Activated CD8-positive, alpha-beta T cell treated with anti-CD3 and anti-CD28 coated beads for 36 hours (primary cell): ENCODE data around the gene KAZN. TPM values are rescaled to one million over a fixed set of nuclear protein-coding genes. Genes with fewer than 3 reads are reported as not detected.

ENCODE experiments used
- ATAC-seq: fragments of 200-7000 bp; cut with Tn5 transposase; one replicate; pipeline ENCODE4 v1.10.0; 2021; ENCODE audit warnings: mild to moderate bottlenecking, moderate library complexity
- CTCF ChIA-PET: fragments of 350-600 bp; sonication (Branson Sonifier 250); formaldehyde crosslinking; loops from one replicate; lab custom pipeline; 2021; ENCODE audit warnings: antibody characterized with exemption; lab: Charles Lee
- POLR2A ChIA-PET: fragments of 350-600 bp; sonication (Branson Sonifier 250); formaldehyde crosslinking; loops from one replicate; lab custom pipeline; 2021; ENCODE audit warnings: antibody characterized with exemption; lab: Charles Lee
- DNase-seq: peaks from one replicate; pipeline ENCODE4 v3.0.0-alpha.2; 2020
- H3K27ac Mint-ChIP-seq: one replicate; pipeline ENCODE4 v1.8.0; 2021; ENCODE audit warnings: mild to moderate bottlenecking, mixed read lengths
- H3K27me3 Mint-ChIP-seq: one replicate; pipeline ENCODE4 v1.8.0; 2021; ENCODE audit warnings: mixed read lengths
- H3K36me3 Mint-ChIP-seq: one replicate; pipeline ENCODE4 v1.8.0; 2021; ENCODE audit warnings: low read depth, mixed read lengths
- H3K4me1 Mint-ChIP-seq: one replicate; pipeline ENCODE4 v1.8.0; 2021; ENCODE audit warnings: low read depth, mixed read lengths
- H3K4me3 Mint-ChIP-seq: one replicate; pipeline ENCODE4 v1.8.0; 2021; ENCODE audit warnings: mild to moderate bottlenecking, moderate library complexity, mixed read lengths
- H3K9me3 Mint-ChIP-seq: one replicate; pipeline ENCODE4 v1.8.0; 2021; ENCODE audit warnings: mixed read lengths
- intact Hi-C: fragments of 100-400 bp; cut with micrococcal nuclease; formaldehyde crosslinking; loops from one replicate; pipeline ENCODE4 v1.10.0; 2022
- total RNA-seq, 2 experiments: library from RNA; stranded (reverse); gene quantifications; one replicate each; pipeline ENCODE4 v1.2.3, GENCODE V29; 2021
- TF ChIP-seq, protein P1 (sequence below): fragments of 200-600 bp; IDR thresholded peaks from one replicate; pipeline ENCODE4 v1.8.0; 2022; ENCODE audit warnings: antibody characterized with exemption, mild to moderate bottlenecking

Gene KAZN
- total RNA-seq, 2 experiments from 2014 or later, result 1.7 to 1.9 TPM

DNA sequence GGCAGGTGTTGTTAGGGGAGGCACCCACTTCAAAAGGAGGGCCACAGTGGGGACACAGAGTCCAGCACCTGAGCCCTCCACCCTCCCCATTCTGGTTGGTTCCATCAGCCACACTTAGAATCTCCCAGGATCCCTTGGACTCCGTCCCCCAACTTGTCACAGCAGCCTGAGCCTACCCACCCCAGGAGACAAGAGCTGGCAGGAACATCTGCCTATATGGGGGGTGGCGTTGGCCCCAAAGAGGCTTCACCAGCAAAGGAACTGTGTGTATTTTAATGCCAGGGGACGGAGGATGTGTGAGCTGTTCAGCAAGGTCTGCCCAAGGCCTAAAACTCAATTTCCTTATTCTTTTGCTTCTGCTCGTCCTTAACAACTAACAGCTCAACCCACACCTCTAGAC lies 468.7 kb downstream of the KAZN start:
- intact Hi-C loops, result no loop called here
- H3K9me3 Mint-ChIP-seq, result peaks cover 3% of the 10 kb centered on the region
- no peaks in the 10 kb centered on the region for H3K27me3 Mint-ChIP-seq
- CTCF ChIA-PET, result interaction anchor here (1.0 kb wide), 1 partner anchor 32 kb away, joined by 3 read pairs; no protein-coding TSS in a partner anchor
- H3K27ac Mint-ChIP-seq, result no peak overlapping the region
- no peak overlapping the region for H3K4me3 Mint-ChIP-seq
- POLR2A ChIA-PET, result no interaction called here
- TF ChIP-seq, protein P1, sequence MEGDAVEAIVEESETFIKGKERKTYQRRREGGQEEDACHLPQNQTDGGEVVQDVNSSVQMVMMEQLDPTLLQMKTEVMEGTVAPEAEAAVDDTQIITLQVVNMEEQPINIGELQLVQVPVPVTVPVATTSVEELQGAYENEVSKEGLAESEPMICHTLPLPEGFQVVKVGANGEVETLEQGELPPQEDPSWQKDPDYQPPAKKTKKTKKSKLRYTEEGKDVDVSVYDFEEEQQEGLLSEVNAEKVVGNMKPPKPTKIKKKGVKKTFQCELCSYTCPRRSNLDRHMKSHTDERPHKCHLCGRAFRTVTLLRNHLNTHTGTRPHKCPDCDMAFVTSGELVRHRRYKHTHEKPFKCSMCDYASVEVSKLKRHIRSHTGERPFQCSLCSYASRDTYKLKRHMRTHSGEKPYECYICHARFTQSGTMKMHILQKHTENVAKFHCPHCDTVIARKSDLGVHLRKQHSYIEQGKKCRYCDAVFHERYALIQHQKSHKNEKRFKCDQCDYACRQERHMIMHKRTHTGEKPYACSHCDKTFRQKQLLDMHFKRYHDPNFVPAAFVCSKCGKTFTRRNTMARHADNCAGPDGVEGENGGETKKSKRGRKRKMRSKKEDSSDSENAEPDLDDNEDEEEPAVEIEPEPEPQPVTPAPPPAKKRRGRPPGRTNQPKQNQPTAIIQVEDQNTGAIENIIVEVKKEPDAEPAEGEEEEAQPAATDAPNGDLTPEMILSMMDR, result no peak
- DNase-seq, result no peak
- peaks cover 3% of the 10 kb centered on the region for H3K4me1 Mint-ChIP-seq
- ATAC-seq, result no peak
- no peaks in the 10 kb centered on the region for H3K36me3 Mint-ChIP-seq

DNA sequence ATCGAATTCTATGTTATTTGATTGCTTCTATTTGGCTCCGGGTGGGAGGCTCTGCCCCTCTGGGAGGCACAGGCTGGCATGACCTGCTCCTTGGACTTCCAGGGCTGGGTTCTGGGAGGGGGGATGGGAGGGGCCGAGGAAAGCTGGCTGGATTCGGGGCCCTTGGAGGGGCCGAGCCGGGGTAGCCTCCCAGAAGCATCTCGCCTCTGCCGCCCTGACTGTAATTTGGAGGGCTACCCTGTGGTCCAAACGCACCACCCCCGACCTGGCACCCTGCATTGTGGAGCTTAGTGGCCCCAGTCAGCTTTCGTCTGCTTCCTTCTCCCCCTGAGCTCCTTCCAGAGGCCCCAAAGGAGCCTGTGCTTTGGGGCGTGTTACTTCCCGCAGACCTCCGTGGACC lies 469.7 kb downstream of the KAZN start:
- POLR2A ChIA-PET, result no interaction called here
- TF ChIP-seq, protein P1, result no peak

DNA sequence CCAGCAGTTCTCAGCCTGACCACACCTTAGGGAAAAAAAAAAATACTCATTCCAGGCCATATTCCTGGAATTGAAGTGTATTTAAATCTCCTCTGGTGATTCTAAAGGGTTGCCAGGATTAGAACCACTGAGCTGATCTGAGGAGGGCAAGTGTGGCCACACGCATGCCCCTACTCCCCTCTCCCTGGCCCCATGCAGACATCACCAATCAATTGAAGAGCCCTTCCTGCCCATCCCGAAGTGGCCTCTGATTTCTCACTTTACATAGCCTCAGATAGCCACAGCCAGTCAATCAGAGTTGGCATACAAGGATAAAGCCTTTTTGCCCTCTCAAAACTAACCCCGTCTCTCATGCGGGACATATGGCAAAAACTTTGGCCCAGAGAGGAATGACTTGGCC lies 470.5 kb downstream of the KAZN start:
- Mint-ChIP-seq H3K9me3 (no peaks in the 10 kb centered on the region), H3K27me3 (no peaks in the 10 kb centered on the region), H3K4me1 (peaks cover 3% of the 10 kb centered on the region), H3K4me3 (no peak overlapping the region), H3K36me3 (no peaks in the 10 kb centered on the region), H3K27ac (no peak overlapping the region)
- ChIA-PET POLR2A (no interaction called here), CTCF (no interaction called here)
- DNase-seq (no peak), ATAC-seq (no peak)
- intact Hi-C loops, result no loop called here
- TF ChIP-seq, protein P1, result no peak

More for the DNA sequence above, 469.7 kb downstream of the KAZN start:
- CTCF ChIA-PET, result no interaction called here
- H3K9me3 Mint-ChIP-seq, result no peaks in the 10 kb centered on the region
- no peak overlapping the region for H3K4me3 Mint-ChIP-seq
- peaks cover 3% of the 10 kb centered on the region for H3K4me1 Mint-ChIP-seq
- H3K27ac Mint-ChIP-seq, result no peak overlapping the region
- H3K36me3 Mint-ChIP-seq, result no peaks in the 10 kb centered on the region
- H3K27me3 Mint-ChIP-seq, result no peaks in the 10 kb centered on the region
- no peak for DNase-seq
- ATAC-seq, result no peak
- intact Hi-C loops, result no loop called here

DNA sequence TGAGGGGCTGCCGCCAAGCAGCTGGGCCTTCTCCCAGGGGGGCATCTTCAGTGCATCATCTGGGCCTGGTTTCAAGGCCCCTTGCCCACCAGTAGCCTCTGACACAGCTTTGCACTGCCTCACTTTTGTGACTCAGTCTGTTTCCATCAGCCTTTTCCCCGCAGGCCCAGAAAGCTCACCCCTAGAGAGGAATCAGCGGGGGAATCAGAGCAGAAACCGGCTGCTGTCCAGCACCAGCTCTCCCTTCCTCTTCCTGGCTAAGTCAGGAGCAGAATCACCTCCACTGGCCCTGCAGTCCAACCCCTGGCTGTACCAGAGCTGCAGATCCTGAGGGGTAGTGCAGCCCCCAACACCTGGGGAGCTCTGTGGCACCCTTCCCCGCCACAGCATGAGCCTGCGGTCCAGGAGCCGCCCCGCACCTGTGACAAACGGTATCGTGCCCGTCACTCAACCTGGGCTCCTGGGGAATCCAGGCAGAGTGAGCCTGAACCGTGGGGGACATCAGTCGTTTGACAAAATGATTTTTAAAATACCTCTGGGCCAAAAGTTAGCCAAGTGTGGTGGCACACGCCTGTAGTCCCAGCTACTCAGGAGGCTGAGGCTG lies 471.8 kb downstream of the KAZN start:
- TF ChIP-seq, protein P1, result no peak
- Mint-ChIP-seq H3K4me3 (no peak overlapping the region), H3K4me1 (peaks cover 3% of the 10 kb centered on the region), H3K27ac (no peak overlapping the region), H3K27me3 (no peaks in the 10 kb centered on the region), H3K36me3 (no peaks in the 10 kb centered on the region), H3K9me3 (no peaks in the 10 kb centered on the region)
- POLR2A ChIA-PET, result no interaction called here
- ATAC-seq (no peak), DNase-seq (no peak)
- CTCF ChIA-PET, result no interaction called here
- intact Hi-C loops, result no loop called here

DNA sequence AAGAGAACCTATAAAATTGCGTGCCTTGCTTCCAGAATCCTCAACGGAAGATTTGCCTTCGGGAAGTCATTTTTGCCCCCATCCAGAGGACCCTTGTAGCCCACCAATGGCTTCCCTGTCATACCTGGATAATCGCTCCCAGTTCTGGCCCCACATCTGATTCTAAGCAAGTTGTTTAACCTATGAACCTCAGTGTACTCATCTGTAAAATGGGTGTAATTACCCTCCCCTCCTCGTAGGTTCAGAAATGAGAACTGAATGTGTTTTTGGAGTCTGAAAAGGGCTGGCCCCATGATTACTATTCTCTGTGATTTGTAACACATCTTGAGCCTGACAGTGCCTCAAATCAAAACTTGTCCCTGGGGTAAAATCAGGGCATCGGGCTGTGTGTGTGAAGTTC lies 473.5 kb downstream of the KAZN start:
- Mint-ChIP-seq H3K36me3 (no peaks in the 10 kb centered on the region), H3K4me1 (no peaks in the 10 kb centered on the region), H3K4me3 (no peak overlapping the region), H3K9me3 (no peaks in the 10 kb centered on the region), H3K27me3 (no peaks in the 10 kb centered on the region), H3K27ac (no peak overlapping the region)
- TF ChIP-seq, protein P1, result no peak
- DNase-seq (no peak), ATAC-seq (no peak)
- intact Hi-C loops, result no loop called here
- ChIA-PET CTCF (no interaction called here), POLR2A (no interaction called here)
